Myometrial cell (primary cell): Measurements from ENCODE around the gene CNTNAP4. TPM values are rescaled to one million over a fixed set of nuclear protein-coding genes. Genes with fewer than 3 reads are reported as not detected.

ENCODE experiments used
- total RNA-seq: library from RNA; depleted of rRNA; stranded (reverse); fragments of >200 nt; gene quantifications from 2 replicates; pipeline ENCODE4 v1.2.3, GENCODE V29; 2015

The CNTNAP4 gene
- total RNA-seq = not detected in 2 replicates

DNA sequence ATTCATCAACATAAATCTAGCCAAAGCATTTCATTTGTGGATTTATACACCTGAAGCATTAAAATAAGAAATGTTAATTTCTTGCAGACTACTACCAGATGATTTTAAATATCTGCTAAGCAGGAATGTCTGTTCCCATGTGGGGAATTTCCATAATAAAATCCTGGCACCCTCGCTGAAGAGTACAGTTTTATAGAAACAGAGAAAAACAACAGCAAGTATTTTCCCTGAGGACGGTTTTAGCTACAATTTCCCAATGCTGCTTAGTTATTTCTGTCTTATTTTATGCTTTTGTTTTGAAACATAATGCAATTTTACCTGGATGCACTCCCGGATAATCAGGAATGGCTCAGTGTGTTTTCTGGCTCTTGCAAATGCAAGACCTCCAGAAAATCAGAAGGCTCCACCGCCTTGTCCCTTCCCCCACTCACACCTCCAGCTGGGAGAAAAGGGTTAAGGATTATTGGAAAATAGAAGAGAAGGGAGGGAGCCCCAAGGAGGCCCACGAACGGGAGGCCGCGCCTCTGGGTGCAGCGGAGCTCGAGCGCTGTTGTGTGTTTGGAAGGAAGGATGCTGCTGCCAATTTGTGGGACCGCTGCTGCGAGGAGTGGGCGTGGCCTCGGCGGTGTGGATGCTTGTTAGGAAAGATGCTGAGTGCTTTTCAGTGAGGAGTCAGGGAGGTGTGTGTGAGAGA, at the start of gene CNTNAP4:
Gene CNTNAP4 (plus strand): TSS at position 657 of the 694 bp plus-strand sequence. CDS start 262 bp downstream, outside the sequence.

